Uterine smooth muscle cell (primary cell): ENCODE measurements around the gene TROAP. TPM values are rescaled to one million over a fixed set of nuclear protein-coding genes. Genes with fewer than 3 reads are reported as not detected.

Source experiments
- total RNA-seq: library from RNA; depleted of rRNA; stranded (reverse); fragments of >200 nt; gene quantifications from 2 replicates; pipeline ENCODE4 v1.2.3, GENCODE V29; 2014

TROAP gene
- 9.4 and 19.1 TPM in 2 replicates for total RNA-seq

GRCh38 chr12:49322708-49323523, at the start of gene TROAP:
TSS of gene TROAP (plus strand) at chr12:49323255. CDS start at chr12:49323609, 354 bp downstream.

DNA sequence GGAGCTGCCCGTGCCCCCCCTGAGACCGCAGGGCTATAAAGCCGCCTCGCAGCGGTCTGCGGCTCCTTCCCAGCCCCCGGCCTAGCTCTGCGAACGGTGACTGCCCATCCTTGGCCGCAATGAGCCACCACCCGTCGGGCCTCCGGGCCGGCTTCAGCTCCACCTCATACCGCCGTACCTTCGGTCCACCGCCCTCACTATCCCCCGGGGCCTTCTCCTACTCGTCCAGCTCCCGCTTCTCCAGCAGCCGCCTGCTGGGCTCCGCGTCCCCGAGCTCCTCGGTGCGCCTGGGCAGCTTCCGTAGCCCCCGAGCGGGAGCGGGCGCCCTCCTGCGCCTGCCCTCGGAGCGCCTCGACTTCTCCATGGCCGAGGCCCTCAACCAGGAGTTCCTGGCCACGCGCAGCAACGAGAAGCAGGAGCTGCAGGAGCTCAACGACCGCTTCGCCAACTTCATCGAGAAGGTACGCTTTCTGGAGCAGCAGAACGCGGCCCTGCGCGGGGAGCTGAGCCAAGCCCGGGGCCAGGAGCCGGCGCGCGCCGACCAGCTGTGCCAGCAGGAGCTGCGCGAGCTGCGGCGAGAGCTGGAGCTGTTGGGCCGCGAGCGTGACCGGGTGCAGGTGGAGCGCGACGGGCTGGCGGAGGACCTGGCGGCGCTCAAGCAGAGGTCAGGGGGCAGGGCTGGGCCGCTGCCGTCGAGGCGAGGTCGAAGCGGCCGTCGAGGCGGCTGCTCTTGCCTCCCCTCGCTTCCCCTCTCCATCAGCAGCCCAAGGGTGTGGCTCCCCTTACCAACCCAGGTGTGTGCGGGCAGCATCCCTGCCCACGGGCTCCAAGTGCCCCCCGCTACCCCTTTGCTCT, 27.7 kb upstream of the TROAP start, which contains the start of gene PRPH:
TSS of gene PRPH (plus strand) at position 66 of the 855 bp plus-strand sequence. CDS start at position 120, 54 bp downstream.

DNA sequence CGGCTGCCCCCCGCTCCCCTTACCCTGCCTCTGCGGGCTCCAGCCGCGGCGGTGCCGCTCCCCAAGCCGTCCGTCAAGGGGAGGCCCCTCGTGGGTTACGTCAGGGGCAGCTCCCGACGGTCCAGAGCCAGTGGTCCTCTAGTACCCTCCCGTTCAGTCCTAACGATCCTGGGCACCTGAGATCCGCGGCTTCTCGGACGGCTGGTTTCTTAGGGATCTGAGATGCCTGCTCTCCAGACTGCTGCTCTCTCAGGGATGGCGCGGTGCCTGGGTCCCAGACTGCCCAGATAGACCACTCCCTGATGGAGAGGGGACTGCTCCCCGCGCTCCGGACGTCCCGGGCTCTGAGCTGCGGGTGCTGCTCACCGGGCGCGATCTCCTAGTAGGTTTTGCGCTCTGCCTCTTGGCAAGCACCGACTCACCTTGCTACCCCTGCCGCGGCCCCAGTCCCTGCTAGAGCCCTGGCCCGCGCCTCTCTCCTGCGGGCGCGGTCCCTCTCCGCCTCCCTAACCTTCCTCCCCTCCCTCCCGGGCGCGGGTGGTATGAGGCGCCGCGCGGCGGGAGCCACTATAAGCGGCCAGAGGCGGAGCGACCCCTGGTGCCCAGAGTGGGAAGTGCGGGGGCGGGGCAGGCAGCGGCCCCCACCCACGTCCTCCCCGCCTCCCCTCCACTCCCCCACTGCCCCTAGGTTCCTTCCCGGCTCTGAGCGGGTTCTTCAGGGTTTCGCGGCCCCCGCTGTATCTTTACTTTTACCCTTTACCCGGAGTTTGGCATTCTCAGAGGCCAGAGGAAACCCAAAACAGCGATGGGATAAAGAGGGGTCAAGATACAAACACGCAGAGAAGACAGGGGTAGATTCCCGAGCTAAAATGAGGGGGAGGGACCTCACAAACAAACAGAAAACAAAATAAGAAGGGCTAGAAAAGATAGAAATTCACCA, 13.9 kb downstream of the TROAP start, which contains the start of gene C1QL4:
TSS of gene C1QL4 (minus strand) at position 544 of the 940 bp plus-strand sequence. CDS start 711 bp downstream, outside the sequence.

DNA sequence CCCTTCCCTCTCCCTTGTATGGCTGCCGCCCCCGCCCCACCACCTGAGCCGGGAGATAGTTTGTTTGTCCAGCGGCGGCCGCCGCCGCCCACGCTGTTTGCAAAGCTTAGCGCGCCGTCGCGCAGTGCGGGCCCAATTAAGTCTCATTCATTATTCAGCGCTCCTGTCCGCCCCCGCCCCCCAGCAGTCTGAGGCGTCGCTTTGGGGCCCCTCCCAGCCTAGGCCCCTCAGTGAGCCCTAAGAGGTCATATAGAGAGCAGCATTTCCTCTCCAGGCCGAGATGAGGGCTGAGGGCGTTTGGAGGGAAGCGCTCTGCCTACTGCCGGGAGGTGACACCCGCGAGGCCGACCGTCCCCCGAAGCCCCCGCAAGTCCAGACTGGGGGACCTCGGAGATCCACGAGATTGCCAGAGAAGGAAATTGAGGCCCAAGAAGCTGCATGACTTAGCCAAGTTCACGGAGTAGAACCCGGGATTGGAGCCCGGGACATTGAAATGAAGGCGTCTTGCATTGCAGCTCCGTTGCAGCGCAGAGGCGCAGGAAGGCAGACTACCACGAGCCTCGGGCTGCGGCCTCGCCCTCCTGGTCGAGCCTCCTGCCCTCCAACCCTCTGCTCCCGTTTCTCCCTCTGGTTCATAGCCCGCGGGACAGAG, 23.7 kb downstream of the TROAP start, which contains the start of gene DNAJC22:
TSS of gene DNAJC22 (plus strand) at position 230 of the 652 bp plus-strand sequence. CDS start 1,985 bp downstream, outside the sequence.

GRCh38 chr12:49367381-49368239, 44.6 kb downstream of the TROAP start, which contains the start of gene SPATS2:
TSS of gene SPATS2 (plus strand) at chr12:49367462. CDS start at chr12:49461013, 93,551 bp downstream.

Other genes with a start within 250 kb of the TROAP start
- 0.12 TPM in 1 of 2 replicates, not detected in the other for gene DHH, start 228.5 kb upstream of the TROAP start, total RNA-seq
- gene LMBR1L, start 212.4 kb upstream of the TROAP start, total RNA-seq: 39.7 and 50.9 TPM in 2 replicates
- 1,583 and 3,940 TPM in 2 replicates for gene TUBA1B, start 191.9 kb upstream of the TROAP start, total RNA-seq
- gene TUBA1A, start 134.2 kb upstream of the TROAP start, total RNA-seq: 668 and 1,375 TPM in 2 replicates
- 298 and 933 TPM in 2 replicates for gene TUBA1C, start 58.2 kb upstream of the TROAP start, total RNA-seq
- gene PRPH, start 28.1 kb upstream of the TROAP start, total RNA-seq: 0.12 and 0.22 TPM in 2 replicates
- 0.37 and 0.77 TPM in 2 replicates for gene C1QL4, start 13.9 kb downstream of the TROAP start, total RNA-seq
- gene DNAJC22, start 23.6 kb downstream of the TROAP start, total RNA-seq: 2.6 and 4.4 TPM in 2 replicates
- gene SPATS2, start 44.2 kb downstream of the TROAP start, total RNA-seq: 21.5 and 30.7 TPM in 2 replicates
- gene KCNH3, start 215.8 kb downstream of the TROAP start, total RNA-seq: under 0.01 TPM in 1 of 2 replicates, not detected in the other
- 53.7 and 71.7 TPM in 2 replicates for gene MCRS1, start 244.9 kb downstream of the TROAP start, total RNA-seq